K562 (cell line): ENCODE results near the gene DEPP1. TPM values are rescaled to one million over a fixed set of nuclear protein-coding genes. Genes with fewer than 3 reads are reported as not detected.

Experiments
- ATAC-seq: fragments of 200-7000 bp; cut with Tn5 transposase; 3 replicates; pipeline ENCODE4 v1.9.1; 2020; ENCODE audit warnings: moderate library complexity
- BruUV-seq: library from RNA; stranded (reverse); fragments of 400-500 nt; replicated peaks from 2 replicates; lab custom pipeline; 2021; lab: Mats Ljungman, UMichigan
- CTCF ChIA-PET: fragments of 300-600 bp; formaldehyde crosslinking; extraction: SDS; loops from one replicate; lab custom pipeline; 2021; ENCODE audit warnings: low intra/inter-chr PET ratio; lab: Yijun Ruan, JAX
- POLR2A ChIA-PET: fragments of 300-600, 350-650 bp; sonication (Branson Sonifier 250); formaldehyde crosslinking; extraction: SDS; loops from one replicate; lab custom pipeline; 2021; ENCODE audit warnings: antibody characterized with exemption, inconsistent platforms; lab: Yijun Ruan, JAX
- DNase-seq, 4 experiments: peaks; one replicate each; pipeline versions ENCODE4 v3.0.0 to v3.0.0-alpha.2; 2011 to 2018; ENCODE audit warnings: low spot score in 3 of 4, mixed read lengths in 3 of 4; ENCODE audit errors: extremely low read depth in 1 of 4
- FAIRE-seq: peaks from 2 replicates; lab custom pipeline; 2011; peaks lifted over from hg19 to GRCh38; lab: Jason Lieb, UNC
- H2AFZ ChIP-seq: 2 replicates; pipeline ENCODE4 v1.6.0; 2011; ENCODE audit warnings: low read depth, low read length, control low read depth, inconsistent platforms
- H3K27ac ChIP-seq: fragments of 200-600 bp; 3 replicates; pipeline ENCODE4 v1.8.0; 2011; ENCODE audit warnings: low read depth, mild to moderate bottlenecking, control low read depth, inconsistent platforms, low read length, moderate library complexity, mixed read lengths; ENCODE audit errors: extremely low read depth
- H3K27me3 ChIP-seq, 2 experiments: fragments of 300-600 bp in 1 of 2; 2 replicates in 1 of 2; 3 replicates in 1 of 2; pipeline versions ENCODE4 v1.6.0 to v1.8.0; 2011; ENCODE audit warnings: inconsistent platforms in 2 of 2, low read length in 2 of 2, mild to moderate bottlenecking in 1 of 2, mixed read lengths in 1 of 2, moderate library complexity in 1 of 2; ENCODE audit not compliant: control insufficient read depth in 2 of 2, insufficient read depth in 2 of 2
- H3K36me3 ChIP-seq: fragments of 300-600 bp; 3 replicates; pipeline ENCODE4 v1.8.0; 2011; ENCODE audit warnings: mild to moderate bottlenecking, low read length, inconsistent platforms; ENCODE audit not compliant: control insufficient read depth, insufficient read depth
- H3K4me1 ChIP-seq, 2 experiments: fragments of 200-600 bp in 1 of 2; replicated peaks in 1 of 2; 2 replicates in 1 of 2; 3 replicates in 1 of 2; pipeline versions ENCODE4 v1.5.1 to v1.8.0; 2011; ENCODE audit warnings: inconsistent platforms in 2 of 2, low read length in 2 of 2, mild to moderate bottlenecking in 1 of 2, mixed read lengths in 1 of 2, moderate library complexity in 1 of 2; ENCODE audit not compliant: control insufficient read depth in 2 of 2, insufficient read depth in 2 of 2
- H3K4me2 ChIP-seq: 2 replicates; pipeline ENCODE4 v1.6.1; 2011; ENCODE audit warnings: low read length, control low read depth, inconsistent platforms, mixed read lengths; ENCODE audit not compliant: insufficient read depth
- H3K4me3 ChIP-seq: fragments of 200-600 bp; sonication (generic), shearing (Covaris generic); 2 replicates; pipeline ENCODE4 v1.5.1; 2016; ENCODE audit warnings: control low read depth, inconsistent platforms
- H3K79me2 ChIP-seq: fragments of 200-600 bp; 3 replicates; pipeline ENCODE4 v1.8.0; 2011; ENCODE audit warnings: low read length, inconsistent platforms; ENCODE audit not compliant: control insufficient read depth, insufficient read depth
- H3K9ac ChIP-seq, 2 experiments: 2 replicates each; pipeline versions ENCODE4 v1.6.0 to v1.6.1; 2011; ENCODE audit warnings: low read depth in 2 of 2, low read length in 2 of 2, control low read depth in 1 of 2, inconsistent platforms in 1 of 2, mild to moderate bottlenecking in 1 of 2, mixed read lengths in 1 of 2; ENCODE audit not compliant: insufficient read depth in 1 of 2
- H3K9me1 ChIP-seq: one replicate; pipeline ENCODE4 v1.6.0; 2011; ENCODE audit warnings: inconsistent platforms, mild to moderate bottlenecking, low read length, moderate library complexity; ENCODE audit not compliant: control insufficient read depth, insufficient read depth
- H3K9me3 ChIP-seq: replicated peaks from 2 replicates; pipeline ENCODE4 v1.5.1; 2011; ENCODE audit warnings: low read depth, low read length, inconsistent platforms; ENCODE audit not compliant: control insufficient read depth, insufficient read depth
- H4K20me1 ChIP-seq: replicated peaks from 2 replicates; pipeline ENCODE4 v1.6.1; 2011; ENCODE audit warnings: low read length, inconsistent platforms, mixed read lengths; ENCODE audit not compliant: control insufficient read depth, insufficient read depth
- CBX5 ChIP-seq: IDR thresholded peaks from 2 replicates; pipeline ENCODE4 v1.6.1; 2014; ENCODE audit warnings: low read depth, borderline replicate concordance
- ELF1 ChIP-seq: fragments of 200-800 bp; sonication (Bioruptor generic); IDR thresholded peaks from 2 replicates; pipeline ENCODE4 v1.6.1; 2016; ENCODE audit warnings: missing genetic modification characterization, missing compliant biosample characterization
- IRF1 ChIP-seq: sonication (generic); formaldehyde crosslinking; IDR thresholded peaks from 2 replicates; pipeline ENCODE4 v1.8.0; 2022; ENCODE audit warnings: missing genetic modification reagents, mild to moderate bottlenecking, borderline replicate concordance
- KDM1A ChIP-seq, 2 experiments: fragments of 450-650 bp; IDR thresholded peaks; 2 replicates each; pipeline ENCODE4 v1.6.1; 2016; ENCODE audit warnings: mild to moderate bottlenecking in 2 of 2
- SMC3 ChIP-seq: conservative IDR thresholded peaks from 2 replicates; pipeline ENCODE4 v1.6.1; 2011; ENCODE audit warnings: low read depth, low read length, improper control_type of control experiment; ENCODE audit not compliant: insufficient read depth
- ZNF253 ChIP-seq: fragments of 250-450 bp; sonication (Bioruptor Pico); conservative IDR thresholded peaks from 2 replicates; pipeline ENCODE4 v1.6.1; 2021; ENCODE audit warnings: mild to moderate bottlenecking
- ZNF407 ChIP-seq: fragments of 450-650 bp; IDR thresholded peaks from 2 replicates; pipeline ENCODE4 v1.6.1; 2016; ENCODE audit warnings: low read depth
- WGBS: fragments of 100-300 bp; shearing (Covaris generic); methylation state at CpG from one replicate; pipeline ENCODE4 v1.1.6; 2016; ENCODE audit warnings: low coverage, mixed read lengths; ENCODE audit not compliant: insufficient coverage; ENCODE audit errors: missing lambda C conversion rate; 5-methylcytosine and 5-hydroxymethylcytosine counted together
- in situ Hi-C: fragments of 300-500 bp; cut with MboI; formaldehyde crosslinking; loops from 4 replicates; pipeline ENCODE4 v1.15.0; 2018; ENCODE audit warnings: inconsistent platforms, mixed read lengths
- intact Hi-C: fragments of 100-400 bp; cut with micrococcal nuclease; formaldehyde crosslinking; loops from 2 replicates; pipeline ENCODE4 v1.14.2; 2022
- polyA plus RNA-seq, 8 experiments: library from polyadenylated mRNA; depleted of rRNA in 4 of 8; stranded (reverse) in 5 of 8; unstranded in 3 of 8; fragments of >200 nt; fragmentation: Nextera tagmentation in 2 of 8; fragmentation: Illumina TruSeq in 1 of 8; extraction: Ambion mirVana in 2 of 8; extraction: Trizol in 1 of 8; gene quantifications; 2 replicates each; pipeline versions ENCODE4 v1.2.1 to v1.2.3, GENCODE V29; 2011 to 2014; ENCODE audit warnings: inconsistent platforms in 1 of 8, missing spikeins in 1 of 8
- total RNA-seq, 7 experiments: library from RNA; depleted of rRNA in 6 of 7; stranded (reverse); fragments of >200 nt in 6 of 7; fragmentation: Illumina TruSeq in 2 of 7; extraction: Trizol in 2 of 7; gene quantifications; 2 replicates each; pipeline versions ENCODE4 v1.2.1 to v1.2.3, GENCODE V29; 2011 to 2021; ENCODE audit warnings: low replicate concordance in 1 of 7

The DEPP1 gene
- total and polyA plus RNA-seq, 9 of the 15 experiments (the other 6 are each of a cell fraction or from before 2014, with no cell fraction given) = 0.04 to 0.54 (median 0.20) TPM; not detected in 1

GRCh38 chr10:44993226-44993921 is 14.8 kb upstream of the DEPP1 start:
- 6% methylated on average over 14 of the region's 14 CpGs for WGBS
- Histone ChIP-seq H3K9me3 (no peaks in the 10 kb centered on the region), H3K79me2 (no peaks in the 10 kb centered on the region), H3K9me1 (no peaks in the 10 kb centered on the region), H3K4me2 (no peak overlapping the region), H3K9ac (peak overlapping the region in 1 of 2 experiments; percentile 33; a peak in 1 of 4 replicates), H3K4me1 (peaks cover 0 to 5% of the 10 kb centered on the region in 2 experiments; a peak in 3 of 5 replicates), H2AFZ (no peak overlapping the region), H3K27ac (no peak overlapping the region), H4K20me1 (0 out of 2 replicates have a peak, but pooled peaks cover 3% of the 10 kb centered on the region), H3K36me3 (no peaks in the 10 kb centered on the region), H3K4me3 (no peak overlapping the region), H3K27me3 (peaks cover 27 to 67% of the 10 kb centered on the region in 2 experiments)
- BruUV-seq = no TSS peak
- ATAC-seq (no peak), FAIRE-seq (no peak), DNase-seq (no peak)
- intact Hi-C loops (no loop called here), in situ Hi-C loops (no loop called here)
- ChIA-PET CTCF (no interaction called here), POLR2A (interaction anchor here (0.8 to 1.1 kb wide), 3 partner anchors 9 to 14 kb away, joined by 3 read pairs; no protein-coding TSS in a partner anchor)
- TF ChIP-seq SMC3 (no peak), ZNF253 (no peak), CBX5 (no peak), ELF1 (tag) (no peak), KDM1A (IDR thresholded peaks at IDR 0.05) (no peak), IRF1 (CRISPR knock-in tag) (no peak), ZNF407 (no peak)
